Neural progenitor cell (in vitro differentiated cells): Measurements from ENCODE around the gene NT5C2. TPM values are rescaled to one million over a fixed set of nuclear protein-coding genes. Genes with fewer than 3 reads are reported as not detected.

Experiments
- DNase-seq: peaks from one replicate; pipeline ENCODE4 v3.0.0-alpha.2; 2016; ENCODE audit warnings: low spot score
- H2AFZ ChIP-seq: fragments of 200-600 bp; sonication (generic); replicated peaks from 2 replicates; pipeline ENCODE4 v1.6.1; 2016; ENCODE audit warnings: antibody characterized with exemption
- H3F3A ChIP-seq: fragments of 200-600 bp; sonication (generic); 2 replicates; pipeline ENCODE4 v1.6.1; 2016; ENCODE audit warnings: antibody characterized with exemption, low read depth
- H3K27ac ChIP-seq: fragments of 200-600 bp; sonication (generic); 2 replicates; pipeline ENCODE4 v1.5.1; 2016; ENCODE audit warnings: mild to moderate bottlenecking
- H3K27me3 ChIP-seq: fragments of 200-600 bp; sonication (generic); 2 replicates; pipeline ENCODE4 v1.6.1; 2016; ENCODE audit warnings: mild to moderate bottlenecking, moderate library complexity
- H3K36me3 ChIP-seq: fragments of 200-600 bp; sonication (generic); 2 replicates; pipeline ENCODE4 v1.5.1; 2016
- H3K4me1 ChIP-seq: fragments of 200-600 bp; sonication (generic); 2 replicates; pipeline ENCODE4 v1.6.1; 2016; ENCODE audit warnings: mixed run types
- H3K4me2 ChIP-seq: fragments of 200-600 bp; sonication (generic); 2 replicates; pipeline ENCODE4 v1.6.1; 2016
- H3K4me3 ChIP-seq: fragments of 200-600 bp; sonication (generic); 2 replicates; pipeline ENCODE4 v1.5.1; 2016
- H3K79me2 ChIP-seq: fragments of 200-600 bp; sonication (generic); 2 replicates; pipeline ENCODE4 v1.6.1; 2016; ENCODE audit warnings: low read depth
- H3K9ac ChIP-seq: fragments of 200-600 bp; sonication (generic); 2 replicates; pipeline ENCODE4 v1.6.1; 2016
- H3K9me3 ChIP-seq: fragments of 200-600 bp; sonication (generic); 2 replicates; pipeline ENCODE4 v1.5.1; 2016; ENCODE audit warnings: low read depth
- H4K20me1 ChIP-seq: fragments of 200-600 bp; sonication (generic); 2 replicates; pipeline ENCODE4 v1.6.1; 2016; ENCODE audit warnings: low read depth
- H3K27ac Mint-ChIP-seq: 3 replicates; pipeline ENCODE4 v1.8.0; 2021; ENCODE audit warnings: mixed read lengths
- H3K27me3 Mint-ChIP-seq: 2 replicates; pipeline ENCODE4 v1.8.0; 2022; ENCODE audit warnings: low read depth, mild to moderate bottlenecking, inconsistent platforms, moderate library complexity, mixed read lengths; ENCODE audit not compliant: insufficient read depth
- H3K36me3 Mint-ChIP-seq: 3 replicates; pipeline ENCODE4 v1.8.0; 2021; ENCODE audit warnings: mixed read lengths
- H3K4me1 Mint-ChIP-seq: 3 replicates; pipeline ENCODE4 v1.8.0; 2021; ENCODE audit warnings: mixed read lengths
- H3K4me3 Mint-ChIP-seq: 3 replicates; pipeline ENCODE4 v1.8.0; 2021; ENCODE audit warnings: mild to moderate bottlenecking, moderate library complexity, mixed read lengths
- H3K9me3 Mint-ChIP-seq: 3 replicates; pipeline ENCODE4 v1.8.0; 2020; ENCODE audit warnings: mixed read lengths
- EZH2 ChIP-seq: fragments of 200-600 bp; sonication (generic); IDR thresholded peaks from 2 replicates; pipeline ENCODE4 v1.6.1; 2017; ENCODE audit warnings: antibody characterized with exemption, mild to moderate bottlenecking, moderate library complexity
- EZH2phosphoT487 ChIP-seq: fragments of 200-600 bp; sonication (generic); IDR thresholded peaks from 2 replicates; pipeline ENCODE4 v1.6.1; 2017; ENCODE audit warnings: antibody characterized with exemption
- total RNA-seq: library from RNA; depleted of rRNA; stranded (reverse); fragments of >200 nt; gene quantifications from 2 replicates; pipeline ENCODE4 v1.2.3, GENCODE V29; 2015; ENCODE audit warnings: low replicate concordance
- TF ChIP-seq, protein P1 (sequence below): fragments of 200-600 bp; sonication (generic); IDR thresholded peaks from 2 replicates; pipeline ENCODE4 v1.5.1; 2017; ENCODE audit warnings: antibody characterized with exemption, mild to moderate bottlenecking

The NT5C2 gene
- total RNA-seq, 1 donor from 2014 or later, result 63.6 TPM

- Mint-ChIP-seq H3K27me3 (no peaks in the 10 kb centered on the region), H3K4me3 (no peak overlapping the region), H3K4me1 (no peaks in the 10 kb centered on the region), H3K36me3 (peaks cover 31% of the 10 kb centered on the region), H3K9me3 (no peaks in the 10 kb centered on the region), H3K27ac (no peak overlapping the region)
- no peak overlapping the region for H3K4me3 ChIP-seq
- no peak overlapping the region for H2AFZ ChIP-seq
- no peaks in the 10 kb centered on the region for H3K27me3 ChIP-seq
- H3F3A ChIP-seq, result no peaks in the 10 kb centered on the region
- H3K79me2 ChIP-seq, result no peaks in the 10 kb centered on the region
- H4K20me1 ChIP-seq, result no peaks in the 10 kb centered on the region
- DNase-seq, result no peak
- no peak overlapping the region for H3K9ac ChIP-seq
- TF ChIP-seq, protein P1, sequence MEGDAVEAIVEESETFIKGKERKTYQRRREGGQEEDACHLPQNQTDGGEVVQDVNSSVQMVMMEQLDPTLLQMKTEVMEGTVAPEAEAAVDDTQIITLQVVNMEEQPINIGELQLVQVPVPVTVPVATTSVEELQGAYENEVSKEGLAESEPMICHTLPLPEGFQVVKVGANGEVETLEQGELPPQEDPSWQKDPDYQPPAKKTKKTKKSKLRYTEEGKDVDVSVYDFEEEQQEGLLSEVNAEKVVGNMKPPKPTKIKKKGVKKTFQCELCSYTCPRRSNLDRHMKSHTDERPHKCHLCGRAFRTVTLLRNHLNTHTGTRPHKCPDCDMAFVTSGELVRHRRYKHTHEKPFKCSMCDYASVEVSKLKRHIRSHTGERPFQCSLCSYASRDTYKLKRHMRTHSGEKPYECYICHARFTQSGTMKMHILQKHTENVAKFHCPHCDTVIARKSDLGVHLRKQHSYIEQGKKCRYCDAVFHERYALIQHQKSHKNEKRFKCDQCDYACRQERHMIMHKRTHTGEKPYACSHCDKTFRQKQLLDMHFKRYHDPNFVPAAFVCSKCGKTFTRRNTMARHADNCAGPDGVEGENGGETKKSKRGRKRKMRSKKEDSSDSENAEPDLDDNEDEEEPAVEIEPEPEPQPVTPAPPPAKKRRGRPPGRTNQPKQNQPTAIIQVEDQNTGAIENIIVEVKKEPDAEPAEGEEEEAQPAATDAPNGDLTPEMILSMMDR, result no peak
- TF ChIP-seq EZH2phosphoT487, result no peak
- no peak for TF ChIP-seq EZH2
- H3K36me3 ChIP-seq, result no peaks in the 10 kb centered on the region
- H3K9me3 ChIP-seq, result no peaks in the 10 kb centered on the region
- H3K27ac ChIP-seq, result no peak overlapping the region
- H3K4me2 ChIP-seq, result no peak overlapping the region
- no peaks in the 10 kb centered on the region for H3K4me1 ChIP-seq
These were observed 112.0 kb downstream of the NT5C2 start for GRCh38 chr10:103080891-103081581.

- H3K4me3 Mint-ChIP-seq, result no peak overlapping the region
- H3K4me2 ChIP-seq, result no peak overlapping the region
- H2AFZ ChIP-seq, result no peak overlapping the region
- H3K27me3 ChIP-seq, result no peaks in the 10 kb centered on the region
- H3K27ac ChIP-seq, result no peak overlapping the region
- H3K9ac ChIP-seq, result no peak overlapping the region
- no peaks in the 10 kb centered on the region for H3K9me3 ChIP-seq
- DNase-seq, result no peak
- no peaks in the 10 kb centered on the region for H3K4me1 ChIP-seq
- H3K4me3 ChIP-seq, result no peak overlapping the region
- no peaks in the 10 kb centered on the region for H3K4me1 Mint-ChIP-seq
- H3F3A ChIP-seq, result no peaks in the 10 kb centered on the region
- H3K79me2 ChIP-seq, result no peaks in the 10 kb centered on the region
- no peaks in the 10 kb centered on the region for H3K9me3 Mint-ChIP-seq
- H3K36me3 Mint-ChIP-seq, result peaks cover 25% of the 10 kb centered on the region
- TF ChIP-seq EZH2phosphoT487, result no peak
- no peak for TF ChIP-seq EZH2
- TF ChIP-seq, protein P1, result no peak
- no peaks in the 10 kb centered on the region for H3K27me3 Mint-ChIP-seq
- no peak overlapping the region for H3K27ac Mint-ChIP-seq
- no peaks in the 10 kb centered on the region for H4K20me1 ChIP-seq
- H3K36me3 ChIP-seq, result no peaks in the 10 kb centered on the region
These were observed 113.1 kb downstream of the NT5C2 start for GRCh38 chr10:103079946-103080345.

DNA sequence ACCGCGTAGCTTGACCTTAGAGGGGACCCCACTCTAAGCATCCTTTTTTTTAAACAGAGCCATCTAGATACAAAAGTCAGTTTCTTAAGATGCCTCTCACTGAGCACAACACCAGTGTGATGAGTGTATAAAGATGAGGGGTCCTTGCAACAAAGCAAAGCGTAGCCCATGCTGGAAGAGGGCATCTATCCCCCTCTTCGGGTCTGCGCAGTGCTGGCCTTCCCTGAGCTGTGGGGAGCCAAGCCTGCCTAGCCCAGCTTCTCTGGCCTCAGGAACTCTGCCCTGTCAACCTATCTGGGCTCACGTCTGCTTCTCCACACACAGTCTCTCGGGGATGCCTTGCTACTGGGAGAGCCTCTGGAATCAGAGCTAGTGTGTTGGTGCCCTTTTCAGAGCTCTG, 114.0 kb downstream of the NT5C2 start:
- Mint-ChIP-seq H3K4me1 (no peaks in the 10 kb centered on the region), H3K36me3 (peaks cover 25% of the 10 kb centered on the region), H3K27ac (no peak overlapping the region), H3K9me3 (no peaks in the 10 kb centered on the region), H3K4me3 (no peak overlapping the region), H3K27me3 (no peaks in the 10 kb centered on the region)
- no peak overlapping the region for H3K4me3 ChIP-seq
- TF ChIP-seq, protein P1, result no peak
- TF ChIP-seq EZH2, result no peak
- no peak for TF ChIP-seq EZH2phosphoT487
- H3K36me3 ChIP-seq, result no peaks in the 10 kb centered on the region
- no peaks in the 10 kb centered on the region for H4K20me1 ChIP-seq
- H3F3A ChIP-seq, result no peaks in the 10 kb centered on the region
- no peak overlapping the region for H3K27ac ChIP-seq
- no peak overlapping the region for H3K4me2 ChIP-seq
- no peaks in the 10 kb centered on the region for H3K9me3 ChIP-seq
- H3K9ac ChIP-seq, result no peak overlapping the region
- H3K79me2 ChIP-seq, result no peaks in the 10 kb centered on the region
- no peak for DNase-seq
- H2AFZ ChIP-seq, result no peak overlapping the region
- H3K4me1 ChIP-seq, result no peaks in the 10 kb centered on the region
- H3K27me3 ChIP-seq, result no peaks in the 10 kb centered on the region
